Suprapubic skin (tissue), 4 donors: ENCODE data around the gene HIGD2A.

Experiments used
- CTCF ChIP-seq, 2 donors: fragments of 200-600 bp in 1 of 2; fragments of 450-650 bp in 1 of 2; sonication (generic) in 1 of 2; IDR thresholded peaks; one replicate each; pipeline ENCODE4 v1.5.1; 2016 to 2019; ENCODE audit warnings: antibody characterized with exemption in 2 of 2, mild to moderate bottlenecking in 1 of 2, moderate library complexity in 1 of 2
- POLR2A ChIP-seq, 2 donors: fragments of 450-650 bp; IDR thresholded peaks; one replicate each; pipeline ENCODE4 v1.6.1; 2017; ENCODE audit warnings: antibody characterized with exemption in 2 of 2, mild to moderate bottlenecking in 2 of 2, moderate library complexity in 2 of 2
- POLR2AphosphoS5 ChIP-seq, 3 donors: sonication (generic); formaldehyde crosslinking; IDR thresholded peaks; one replicate each; pipeline ENCODE4 v1.6.1; 2017; ENCODE audit warnings: antibody characterized with exemption in 3 of 3

GRCh38 chr5:176396330-176396729, 7.8 kb downstream of the HIGD2A start:
- TF ChIP-seq CTCF (IDR thresholded peaks at IDR 0.05) (no peak), POLR2AphosphoS5 (IDR thresholded peaks at IDR 0.05) (no peak), POLR2A (IDR thresholded peaks at IDR 0.05) (no peak)
